H1 (cell line): ENCODE results near the gene ZDHHC24. TPM values are rescaled to one million over a fixed set of nuclear protein-coding genes. Genes with fewer than 3 reads are reported as not detected.

Experiments used
- CTCF ChIA-PET: fragments of 300-600 bp; sonication (Branson Sonifier 250); formaldehyde crosslinking; loops from one replicate; lab custom pipeline; 2021; ENCODE audit not compliant: partially characterized antibody; lab: Charles Lee
- POLR2A ChIA-PET: fragments of 300-600 bp; sonication (Branson Sonifier 250); formaldehyde crosslinking; loops from one replicate; lab custom pipeline; 2021; ENCODE audit warnings: inconsistent platforms; ENCODE audit not compliant: partially characterized antibody; lab: Charles Lee
- DNase-seq, 2 experiments: peaks; one replicate each; pipeline versions ENCODE4 v3.0.0 to v3.0.0-alpha.2; 2010 to 2022; ENCODE audit warnings: low spot score in 2 of 2, low read depth in 1 of 2, mixed read lengths in 1 of 2
- FAIRE-seq: peaks from 2 replicates; lab custom pipeline; 2011; peaks lifted over from hg19 to GRCh38; lab: Jason Lieb, UNC
- H2AFZ ChIP-seq: 2 replicates; pipeline ENCODE4 v1.8.1; 2012; ENCODE audit warnings: low read length, inconsistent platforms
- H2AK5ac ChIP-seq: 2 replicates; pipeline ENCODE4 v1.6.1; 2013; ENCODE audit warnings: low read depth, low read length
- H2BK120ac ChIP-seq: replicated peaks from 2 replicates; pipeline ENCODE3; 2013; ENCODE audit warnings: low read depth, low read length, inconsistent platforms
- H2BK12ac ChIP-seq: 2 replicates; pipeline ENCODE4 v1.6.1; 2013; ENCODE audit warnings: low read depth, low read length
- H2BK15ac ChIP-seq: 2 replicates; pipeline ENCODE4 v1.6.1; 2013; ENCODE audit warnings: low read length
- H2BK20ac ChIP-seq: 2 replicates; pipeline ENCODE4 v1.6.1; 2013; ENCODE audit warnings: low read length
- H2BK5ac ChIP-seq: 2 replicates; pipeline ENCODE4 v1.6.1; 2013; ENCODE audit warnings: low read depth, low read length
- H3K14ac ChIP-seq: 2 replicates; pipeline ENCODE4 v1.6.1; 2013; ENCODE audit warnings: inconsistent platforms; ENCODE audit not compliant: insufficient read length
- H3K18ac ChIP-seq: 2 replicates; pipeline ENCODE4 v1.6.1; 2013; ENCODE audit warnings: low read length; ENCODE audit errors: extremely low read depth
- H3K23ac ChIP-seq: 2 replicates; pipeline ENCODE4 v1.6.1; 2013; ENCODE audit warnings: inconsistent platforms; ENCODE audit not compliant: insufficient read length
- H3K23me2 ChIP-seq: 2 replicates; pipeline ENCODE4 v1.6.1; 2013; ENCODE audit warnings: low read depth, low read length
- H3K27ac ChIP-seq: 2 replicates; pipeline ENCODE4 v1.6.1; 2011; ENCODE audit warnings: low read depth, low read length, inconsistent platforms
- H3K27me3 ChIP-seq, 4 experiments: replicated peaks in 1 of 4; 1 replicate in 1 of 4; 2 replicates in 3 of 4; pipeline versions ENCODE4 v1.6.1 to v1.8.1; 2011 to 2013; ENCODE audit warnings: low read length in 3 of 4, mild to moderate bottlenecking in 3 of 4, inconsistent platforms in 2 of 4, mixed read lengths in 2 of 4, moderate library complexity in 1 of 4; ENCODE audit not compliant: control insufficient read depth in 3 of 4, insufficient read depth in 3 of 4; ENCODE audit errors: extremely low read depth in 1 of 4
- H3K36me3 ChIP-seq, 4 experiments: 2 replicates each; pipeline versions ENCODE4 v1.6.1 to v1.8.1; 2011 to 2013; ENCODE audit warnings: mild to moderate bottlenecking in 4 of 4, low read length in 3 of 4, moderate library complexity in 2 of 4, control low read depth in 1 of 4, inconsistent platforms in 1 of 4; ENCODE audit not compliant: insufficient read depth in 4 of 4, control insufficient read depth in 2 of 4
- H3K4ac ChIP-seq: replicated peaks from 2 replicates; pipeline ENCODE3; 2013; ENCODE audit warnings: low read length, low read depth, mixed read lengths, inconsistent platforms; ENCODE audit not compliant: insufficient read length
- H3K4me1 ChIP-seq, 4 experiments: replicated peaks in 1 of 4; 1 replicate in 1 of 4; 2 replicates in 3 of 4; pipeline versions ENCODE4 v1.6.1 to v1.8.1; 2011 to 2013; ENCODE audit warnings: low read length in 3 of 4, inconsistent platforms in 2 of 4, mixed read lengths in 1 of 4; ENCODE audit not compliant: insufficient read depth in 4 of 4, control insufficient read depth in 3 of 4
- H3K4me2 ChIP-seq, 2 experiments: 2 replicates each; pipeline versions ENCODE4 v1.6.1 to v1.8.1; 2011 to 2013; ENCODE audit warnings: low read depth in 2 of 2, low read length in 2 of 2, control low read depth in 1 of 2, inconsistent platforms in 1 of 2, mild to moderate bottlenecking in 1 of 2; ENCODE audit not compliant: insufficient read depth in 1 of 2
- H3K4me3 ChIP-seq, 4 experiments: fragments of 200-600, 300-600 bp in 1 of 4; sonication (generic), shearing (Covaris generic), sonication (Bioruptor Twin) in 1 of 4; 2 replicates each; pipeline versions ENCODE4 v1.5.1 to v1.8.1; 2011 to 2016; ENCODE audit warnings: low read length in 4 of 4, low read depth in 3 of 4, control low read depth in 2 of 4, inconsistent platforms in 2 of 4, mild to moderate bottlenecking in 2 of 4, mixed read lengths in 1 of 4, moderate library complexity in 1 of 4; ENCODE audit not compliant: insufficient read depth in 2 of 4; ENCODE audit errors: extremely low read depth in 1 of 4
- H3K56ac ChIP-seq: replicated peaks from 2 replicates; pipeline ENCODE3; 2013; ENCODE audit warnings: low read depth, mild to moderate bottlenecking, mixed read lengths, low read length, inconsistent platforms; ENCODE audit not compliant: insufficient read length
- H3K79me1 ChIP-seq: 2 replicates; pipeline ENCODE4 v1.6.1; 2013; ENCODE audit warnings: low read depth, low read length, control low read depth
- H3K79me2 ChIP-seq, 2 experiments: 2 replicates each; pipeline versions ENCODE4 v1.6.1 to v1.8.1; 2012 to 2013; ENCODE audit warnings: low read length in 2 of 2, mild to moderate bottlenecking in 2 of 2, inconsistent platforms in 1 of 2; ENCODE audit not compliant: insufficient read depth in 2 of 2, control insufficient read depth in 1 of 2
- H3K9ac ChIP-seq, 4 experiments: replicated peaks in 1 of 4; 1 replicate in 1 of 4; 2 replicates in 3 of 4; pipeline versions ENCODE4 v1.6.1 to v1.8.1; 2011 to 2013; ENCODE audit warnings: low read depth in 3 of 4, low read length in 3 of 4, control low read depth in 2 of 4, mild to moderate bottlenecking in 2 of 4, moderate library complexity in 2 of 4, inconsistent platforms in 1 of 4; ENCODE audit errors: extremely low read depth in 1 of 4
- H3K9me3 ChIP-seq, 2 experiments: 2 replicates each; pipeline versions ENCODE4 v1.6.1 to v1.8.1; 2012 to 2013; ENCODE audit warnings: mild to moderate bottlenecking in 2 of 2, moderate library complexity in 2 of 2, control low read depth in 1 of 2, inconsistent platforms in 1 of 2, low read depth in 1 of 2, low read length in 1 of 2, mixed read lengths in 1 of 2; ENCODE audit not compliant: insufficient read depth in 2 of 2
- H4K20me1 ChIP-seq, 2 experiments: replicated peaks in 1 of 2; 2 replicates each; pipeline versions ENCODE3 to v1.8.1; 2011 to 2013; ENCODE audit warnings: inconsistent platforms in 2 of 2, low read length in 2 of 2, mild to moderate bottlenecking in 1 of 2; ENCODE audit not compliant: insufficient read depth in 2 of 2, control insufficient read depth in 1 of 2
- H4K5ac ChIP-seq: 2 replicates; pipeline ENCODE4 v1.6.1; 2013; ENCODE audit warnings: low read length, low read depth, mixed read lengths, inconsistent platforms; ENCODE audit not compliant: insufficient read length
- H4K8ac ChIP-seq: 2 replicates; pipeline ENCODE4 v1.8.0; 2013; ENCODE audit warnings: mild to moderate bottlenecking, moderate library complexity, low read length, inconsistent platforms; ENCODE audit not compliant: insufficient read depth; ENCODE audit errors: extremely low read depth
- H4K91ac ChIP-seq: replicated peaks from 2 replicates; pipeline ENCODE3; 2013; ENCODE audit warnings: low read length, mixed read lengths, inconsistent platforms; ENCODE audit not compliant: insufficient read length
- SP4 ChIP-seq: IDR thresholded peaks from 2 replicates; pipeline ENCODE4 v1.6.1; 2012; ENCODE audit warnings: low read length, inconsistent platforms
- WGBS, 2 experiments: shearing (Covaris generic) in 1 of 2; methylation state at CpG; one replicate each; pipeline versions ENCODE4 v1.1.6 to v1.1.7; 2013 to 2015; ENCODE audit warnings: low lambda C conversion rate in 2 of 2, mixed read lengths in 2 of 2, inconsistent platforms in 1 of 2, low coverage in 1 of 2, missing lambda C conversion rate in 1 of 2; ENCODE audit not compliant: insufficient replicate concordance in 2 of 2, insufficient coverage in 1 of 2, insufficient read length in 1 of 2; ENCODE audit errors: extremely low coverage in 1 of 2, missing lambda C conversion rate in 1 of 2; 5-methylcytosine and 5-hydroxymethylcytosine counted together
- polyA plus RNA-seq, 7 experiments: library from polyadenylated mRNA; depleted of rRNA in 3 of 7; stranded (reverse) in 5 of 7; unstranded in 2 of 7; fragments of >200 nt in 5 of 7; fragments of 200-250 nt in 2 of 7; gene quantifications; 1 replicate in 5 of 7; 2 replicates in 1 of 7; 4 replicates in 1 of 7; pipeline versions ENCODE4 v1.2.1 to v1.2.3, GENCODE V29; 2011 to 2013; ENCODE audit warnings: missing spikeins in 2 of 7, mixed read lengths in 2 of 7
- total RNA-seq: library from RNA; stranded (reverse); fragmentation: NEBNext Ultra II Directional; extraction: Animal tissue kit (Norgen Biotek cat#: 25700); gene quantifications from 2 replicates; pipeline ENCODE4 v1.2.1, GENCODE V29; 2021

Gene ZDHHC24
- total and polyA plus RNA-seq, 2 of the 8 experiments (the other 6 are each of a cell fraction or from before 2014, with no cell fraction given): 8.4 to 9.7 TPM

- 85% methylated on average over 13 of the region's 13 CpGs; no CpG with 5 or more reads in 1 of the 2 experiments for WGBS, 2 experiments
- FAIRE-seq: no peak
- H3K23ac ChIP-seq: no peak overlapping the region
- TF ChIP-seq SP4: no peak
These were observed 16.2 kb downstream of the ZDHHC24 start for GRCh38 chr11:66529655-66530054.

More at GRCh38 chr11:66529655-66530054, 16.2 kb downstream of the ZDHHC24 start:
- Histone ChIP-seq H4K91ac (no peak overlapping the region), H3K27ac (no peak overlapping the region; the same call in 1 of the 2 replicates), H3K4ac (no peak overlapping the region), H4K5ac (no peak overlapping the region), H2BK15ac (no peak overlapping the region), H3K27me3 (no peaks in the 10 kb centered on the region), H2BK120ac (no peak overlapping the region), H3K4me3 (no peak overlapping the region), H2BK12ac (no peak overlapping the region), H2AFZ (no peak overlapping the region), H3K23me2 (no peaks in the 10 kb centered on the region), H2AK5ac (peak overlapping the region; percentile 41; the same call in 1 of the 2 replicates), H3K56ac (no peak overlapping the region), H2BK20ac (no peak overlapping the region), H3K4me1 (peaks cover 0 to 2% (median 0%) of the 10 kb centered on the region in 4 experiments; a peak in 1 of 7 replicates), H3K9ac (no peak overlapping the region; a peak in 1 of 7 replicates), H3K9me3 (no peaks in the 10 kb centered on the region), H2BK5ac (no peak overlapping the region), H3K79me1 (peaks cover 2% of the 10 kb centered on the region; the same call in 1 of the 2 replicates), H3K4me2 (no peak overlapping the region), H3K14ac (no peak overlapping the region), H3K79me2 (no peaks in the 10 kb centered on the region), H4K20me1 (no peaks in the 10 kb centered on the region), H3K36me3 (peaks cover 0 to 3% (median 1%) of the 10 kb centered on the region in 4 experiments; a peak in 3 of 8 replicates), H4K8ac (no peak overlapping the region), H3K18ac (no peak overlapping the region)
- CTCF ChIA-PET: interaction anchor here (0.5 to 1.3 kb wide), 7 partner anchors 38 to 166 kb away, joined by 3 read pairs; partner anchors contain the start of genes CCDC87, CCS and MRPL11
- DNase-seq: no peak
- POLR2A ChIA-PET: interaction anchor here (0.6 to 4.8 kb wide), 11 partner anchors 8 to 159 kb away, joined by 3 to 23 read pairs (median 4); partner anchors contain the start of genes ACTN3, BBS1, DPP3 and ZDHHC24
